ENCODE data around the gene CRY2.

GRCh38 chr11:45850446-45850845, 3.2 kb downstream of the CRY2 start:
- TF ChIP-seq, protein P1, sequence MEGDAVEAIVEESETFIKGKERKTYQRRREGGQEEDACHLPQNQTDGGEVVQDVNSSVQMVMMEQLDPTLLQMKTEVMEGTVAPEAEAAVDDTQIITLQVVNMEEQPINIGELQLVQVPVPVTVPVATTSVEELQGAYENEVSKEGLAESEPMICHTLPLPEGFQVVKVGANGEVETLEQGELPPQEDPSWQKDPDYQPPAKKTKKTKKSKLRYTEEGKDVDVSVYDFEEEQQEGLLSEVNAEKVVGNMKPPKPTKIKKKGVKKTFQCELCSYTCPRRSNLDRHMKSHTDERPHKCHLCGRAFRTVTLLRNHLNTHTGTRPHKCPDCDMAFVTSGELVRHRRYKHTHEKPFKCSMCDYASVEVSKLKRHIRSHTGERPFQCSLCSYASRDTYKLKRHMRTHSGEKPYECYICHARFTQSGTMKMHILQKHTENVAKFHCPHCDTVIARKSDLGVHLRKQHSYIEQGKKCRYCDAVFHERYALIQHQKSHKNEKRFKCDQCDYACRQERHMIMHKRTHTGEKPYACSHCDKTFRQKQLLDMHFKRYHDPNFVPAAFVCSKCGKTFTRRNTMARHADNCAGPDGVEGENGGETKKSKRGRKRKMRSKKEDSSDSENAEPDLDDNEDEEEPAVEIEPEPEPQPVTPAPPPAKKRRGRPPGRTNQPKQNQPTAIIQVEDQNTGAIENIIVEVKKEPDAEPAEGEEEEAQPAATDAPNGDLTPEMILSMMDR (conservative IDR thresholded peaks at IDR 0.05 in 1 of 2, IDR thresholded peaks at IDR 0.05 in 1 of 2; ENCODE audit: low read depth in 1 of 2, low read length in 2 of 2): no peak
- TF ChIP-seq EZH2 (IDR thresholded peaks at IDR 0.05; ENCODE audit: low read length, missing control alignments): no peak

Measured in fibroblast of lung (primary cell).